Measurements from ENCODE around the gene HEG1.

- TF ChIP-seq CTCF (IDR thresholded peaks at IDR 0.05): no peak
- no peak for TF ChIP-seq POLR2A (IDR thresholded peaks at IDR 0.05; ENCODE audit: low read depth)
- no peak for TF ChIP-seq POLR2AphosphoS5 (IDR thresholded peaks at IDR 0.05)
Observed at GRCh38 chr3:124919756-124920155, 136.0 kb downstream of the HEG1 start.
